ENCODE data around the gene HSD17B1. TPM values are rescaled to one million over a fixed set of nuclear protein-coding genes. Genes with fewer than 3 reads are reported as not detected.

Gene HSD17B1
- total RNA-seq, 2 donors from 2014 or later = 0.14 to 2.8 TPM

GRCh38 chr17:42563950-42564349 is 11.2 kb downstream of the HSD17B1 start:
- no peak for DNase-seq (ENCODE audit: low spot score)
- Histone ChIP-seq H3K36me3 (peaks cover 24% of the 10 kb centered on the region), H3K4me1 (ENCODE audit: control insufficient read depth in 1 of 2, low read depth in 2 of 2) (peaks cover 30 to 55% of the 10 kb centered on the region in 2 donors), H3K27me3 (replicated peaks; ENCODE audit: insufficient read depth) (no peaks in the 10 kb centered on the region), H3K4me3 (no peak overlapping the region), H3K9me3 (no peaks in the 10 kb centered on the region), H3K27ac (no peak overlapping the region)
- TF ChIP-seq CTCF (IDR thresholded peaks at IDR 0.05) = no peak
- no peak for ATAC-seq (ENCODE audit: insufficient number of reproducible peaks, low FRiP score, low read depth)

- no peaks in the 10 kb centered on the region for H3K9me3 ChIP-seq
- no peak for ATAC-seq (ENCODE audit: insufficient number of reproducible peaks, low FRiP score, low read depth)
- no peak overlapping the region for H3K27ac ChIP-seq
- H3K4me1 ChIP-seq (ENCODE audit: control insufficient read depth in 1 of 2, low read depth in 2 of 2) = peaks cover 30 to 54% of the 10 kb centered on the region in 2 donors
- peaks cover 34% of the 10 kb centered on the region for H3K36me3 ChIP-seq
- no peak for DNase-seq (ENCODE audit: low spot score)
- no peak overlapping the region for H3K4me3 ChIP-seq
- no peak for TF ChIP-seq CTCF (IDR thresholded peaks at IDR 0.05)
- no peaks in the 10 kb centered on the region for H3K27me3 ChIP-seq (replicated peaks; ENCODE audit: insufficient read depth)
Measured at GRCh38 chr17:42564815-42565522, 12.2 kb downstream of the HSD17B1 start.

GRCh38 chr17:42565523-42566214 is 12.9 kb downstream of the HSD17B1 start:
- no peak overlapping the region for H3K4me3 ChIP-seq
- peaks cover 30 to 52% of the 10 kb centered on the region in 2 donors for H3K4me1 ChIP-seq (ENCODE audit: control insufficient read depth in 1 of 2, low read depth in 2 of 2)
- peaks cover 38% of the 10 kb centered on the region for H3K36me3 ChIP-seq
- H3K9me3 ChIP-seq = no peaks in the 10 kb centered on the region
- no peak for TF ChIP-seq CTCF (IDR thresholded peaks at IDR 0.05)
- ATAC-seq (ENCODE audit: insufficient number of reproducible peaks, low FRiP score, low read depth) = no peak
- H3K27me3 ChIP-seq (replicated peaks; ENCODE audit: insufficient read depth) = no peaks in the 10 kb centered on the region
- DNase-seq (ENCODE audit: low spot score) = no peak
- peak overlapping the region; percentile 93 to 94 for H3K27ac ChIP-seq

GRCh38 chr17:42566215-42566882 is 13.6 kb downstream of the HSD17B1 start:
- H3K4me1 ChIP-seq (ENCODE audit: control insufficient read depth in 1 of 2, low read depth in 2 of 2) = peaks cover 27 to 47% of the 10 kb centered on the region in 2 donors
- no peaks in the 10 kb centered on the region for H3K27me3 ChIP-seq (replicated peaks; ENCODE audit: insufficient read depth)
- no peak for ATAC-seq (ENCODE audit: insufficient number of reproducible peaks, low FRiP score, low read depth)
- DNase-seq (ENCODE audit: low spot score) = no peak
- peak overlapping the region; percentile 93 to 94 for H3K27ac ChIP-seq
- peaks cover 45% of the 10 kb centered on the region for H3K36me3 ChIP-seq
- H3K4me3 ChIP-seq = peak overlapping the region; percentile 91
- no peaks in the 10 kb centered on the region for H3K9me3 ChIP-seq
- no peak for TF ChIP-seq CTCF (IDR thresholded peaks at IDR 0.05)

All from thoracic aorta (tissue), 2 donors.